ENCODE measurements around the gene TRAPPC4.
"Not testable (repeated sequence)": the region's sequence is repeated elsewhere in the genome, so short reads cannot be mapped to it uniquely, and the experiment has no call there.

Gene TRAPPC4

GRCh38 chr11:119012629-119013170 lies 5.9 kb upstream of the TRAPPC4 start:
- DNase-seq (ENCODE audit: low spot score), result no peak
- FAIRE-seq, result no peak

GRCh38 chr11:119014209-119014924 lies 4.2 kb upstream of the TRAPPC4 start:
- FAIRE-seq (no peak), DNase-seq (ENCODE audit: low spot score) (no peak)

- FAIRE-seq, result no peak
- no peak for DNase-seq (ENCODE audit: low spot score)
Measured at GRCh38 chr11:119015054-119015611, 3.4 kb upstream of the TRAPPC4 start.

GRCh38 chr11:119016216-119017009 lies 2.2 kb upstream of the TRAPPC4 start:
- FAIRE-seq (no peak), DNase-seq (ENCODE audit: low spot score) (no peak)

- not testable (repeated sequence) for DNase-seq (ENCODE audit: low spot score); FAIRE-seq
Measured at GRCh38 chr11:119017377-119017776, 1.2 kb upstream of the TRAPPC4 start.

GRCh38 chr11:119019996-119020395 lies 1.4 kb downstream of the TRAPPC4 start:
- FAIRE-seq, result no peak
- no peak for DNase-seq (ENCODE audit: low spot score)

- no peak for DNase-seq (ENCODE audit: low spot score)
- FAIRE-seq, result no peak
Measured at GRCh38 chr11:119021631-119022030, 3.1 kb downstream of the TRAPPC4 start.

GRCh38 chr11:119023741-119024140 lies 5.2 kb downstream of the TRAPPC4 start:
- no peak for DNase-seq (ENCODE audit: low spot score)
- no peak for FAIRE-seq

- FAIRE-seq (no peak), DNase-seq (ENCODE audit: low spot score) (no peak)
Measured at GRCh38 chr11:119024430-119025098, 6.0 kb downstream of the TRAPPC4 start.

GRCh38 chr11:119025099-119025473 lies 6.5 kb downstream of the TRAPPC4 start:
- no peak for FAIRE-seq
- no peak for DNase-seq (ENCODE audit: low spot score)

GRCh38 chr11:119025541-119025940 lies 7.0 kb downstream of the TRAPPC4 start:
- no peak for FAIRE-seq
- no peak for DNase-seq (ENCODE audit: low spot score)

GRCh38 chr11:119025978-119026766 lies 7.6 kb downstream of the TRAPPC4 start:
- no peak for FAIRE-seq

GRCh38 chr11:119026970-119027369 lies 8.4 kb downstream of the TRAPPC4 start:
- FAIRE-seq, result no peak

More at GRCh38 chr11:119025978-119026766, 7.6 kb downstream of the TRAPPC4 start:
- DNase-seq (ENCODE audit: low spot score), result no peak

GRCh38 chr11:119027561-119028345 lies 9.2 kb downstream of the TRAPPC4 start:
- FAIRE-seq, result no peak
- DNase-seq (ENCODE audit: low spot score), result no peak

More at GRCh38 chr11:119026970-119027369, 8.4 kb downstream of the TRAPPC4 start:
- no peak for DNase-seq (ENCODE audit: low spot score)

- FAIRE-seq, result no peak
- DNase-seq (ENCODE audit: low spot score), result no peak
Measured at GRCh38 chr11:119028346-119029068, 9.9 kb downstream of the TRAPPC4 start.

GRCh38 chr11:119029069-119029339 lies 10.4 kb downstream of the TRAPPC4 start:
- FAIRE-seq (no peak), DNase-seq (ENCODE audit: low spot score) (no peak)

- DNase-seq (ENCODE audit: low spot score), result no peak
- FAIRE-seq, result no peak
Measured at GRCh38 chr11:119029340-119030028, 10.9 kb downstream of the TRAPPC4 start.

- FAIRE-seq (no peak), DNase-seq (ENCODE audit: low spot score) (no peak)
Measured at GRCh38 chr11:119030029-119030328, 11.4 kb downstream of the TRAPPC4 start.
